Neutrophil (primary cell): ENCODE data around the gene RCN2.

ENCODE experiments used
- H3K27ac ChIP-seq: fragments of 200-600 bp; sonication (generic); 2 replicates; pipeline ENCODE4 v1.5.1; 2016; ENCODE audit warnings: mild to moderate bottlenecking, moderate library complexity
- H3K27me3 ChIP-seq: fragments of 200-600 bp; sonication (generic); 2 replicates; pipeline ENCODE4 v1.6.0; 2016; ENCODE audit warnings: mild to moderate bottlenecking
- H3K36me3 ChIP-seq: fragments of 200-600 bp; sonication (generic); 2 replicates; pipeline ENCODE4 v1.5.1; 2017
- H3K4me1 ChIP-seq, 2 experiments: fragments of 200-600 bp in 1 of 2; sonication (generic) in 1 of 2; 1 replicate in 1 of 2; 2 replicates in 1 of 2; pipeline versions ENCODE4 v1.5.1 to v1.6.1; 2013 to 2016; ENCODE audit warnings: low read depth in 1 of 2, low read length in 1 of 2, mild to moderate bottlenecking in 1 of 2, moderate library complexity in 1 of 2; ENCODE audit not compliant: control insufficient read depth in 1 of 2, insufficient read depth in 1 of 2
- H3K4me3 ChIP-seq, 2 experiments: fragments of 200-600 bp in 1 of 2; sonication (generic) in 1 of 2; 1 replicate in 1 of 2; 2 replicates in 1 of 2; pipeline ENCODE4 v1.5.1; 2013 to 2016; ENCODE audit warnings: low read depth in 1 of 2, low read length in 1 of 2, mild to moderate bottlenecking in 1 of 2, moderate library complexity in 1 of 2
- H3K9me3 ChIP-seq: fragments of 200-600 bp; sonication (generic); 2 replicates; pipeline ENCODE4 v1.5.1; 2016
- TF ChIP-seq, protein P1 (sequence below): fragments of 200-600 bp; sonication (generic); IDR thresholded peaks from 2 replicates; pipeline ENCODE4 v1.5.1; 2016; ENCODE audit warnings: antibody characterized with exemption

RCN2 gene

DNA sequence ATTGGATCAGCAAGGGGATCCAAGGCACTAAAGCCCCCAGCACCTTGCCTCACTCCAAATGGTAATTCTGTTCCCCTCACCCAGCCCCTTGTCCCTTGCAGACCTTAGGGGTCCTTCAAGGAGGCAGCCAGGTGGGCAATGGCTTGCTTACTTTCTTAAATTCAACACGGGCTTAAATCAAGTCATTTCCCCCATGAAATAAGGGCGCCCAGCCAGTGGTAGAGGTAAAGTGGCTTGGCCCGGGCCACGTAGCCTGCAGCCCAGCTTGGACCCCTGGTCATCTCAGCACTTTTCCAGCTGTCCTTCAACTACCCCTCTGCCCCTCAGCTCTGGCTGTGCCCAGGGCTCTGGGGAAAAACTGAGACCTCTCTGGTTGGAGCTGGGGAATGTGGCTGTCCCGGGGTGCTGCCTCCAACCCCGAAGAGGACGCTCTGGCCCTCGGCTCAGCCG is 64.6 kb downstream of the RCN2 start:
- Histone ChIP-seq H3K4me3 (peak overlapping the region; percentile 86 to 92), H3K27ac (peak overlapping the region; percentile 96), H3K9me3 (no peaks in the 10 kb centered on the region)

DNA sequence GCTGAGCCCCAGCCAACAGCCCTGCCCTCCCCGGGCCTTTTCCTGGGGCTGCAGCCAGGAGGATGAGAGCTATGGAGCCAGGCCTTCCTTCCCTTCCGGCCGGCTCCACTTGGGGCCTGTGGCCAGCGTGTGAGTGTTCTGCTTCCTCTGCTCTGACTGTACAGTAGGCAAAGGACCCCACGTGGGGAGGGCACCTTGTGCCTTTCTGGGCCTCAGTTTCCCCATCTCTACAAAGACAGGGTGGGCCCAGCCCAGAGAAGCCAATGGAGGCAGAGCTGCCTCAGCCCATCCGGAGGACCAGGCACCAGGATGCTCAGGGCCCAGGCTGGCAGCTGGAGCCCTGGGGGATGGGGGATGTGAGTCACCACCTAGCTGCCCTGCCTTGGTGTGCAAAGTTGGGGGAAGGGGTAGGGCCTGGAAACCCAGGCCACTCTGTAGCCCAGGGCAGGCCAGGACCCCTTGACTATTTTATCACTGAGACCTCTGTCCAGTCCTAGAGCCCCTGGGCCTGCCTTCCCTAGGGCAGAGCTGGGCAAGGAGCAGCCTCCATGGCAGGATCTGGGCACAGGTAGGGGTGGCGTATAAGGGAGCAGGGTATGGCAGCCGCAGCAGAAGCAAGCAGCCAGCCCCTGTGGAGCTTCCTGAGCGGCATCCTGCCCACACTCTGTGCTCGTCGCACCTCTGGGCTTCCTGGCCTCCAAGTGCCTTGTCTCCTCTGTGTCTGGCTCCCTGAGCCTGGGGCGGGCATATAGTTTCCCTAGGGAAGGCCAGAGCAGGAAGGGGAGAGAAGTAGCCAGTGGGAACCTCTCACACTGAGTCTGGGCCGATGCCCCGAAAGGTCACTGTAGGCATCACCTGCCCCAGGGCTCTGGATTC is 65.2 kb downstream of the RCN2 start:
- Histone ChIP-seq H3K27ac (peak overlapping the region; percentile 96), H3K27me3 (no peaks in the 10 kb centered on the region), H3K4me3 (peak overlapping the region; percentile 86 to 92)

More for the DNA sequence above, 64.6 kb downstream of the RCN2 start:
- no peaks in the 10 kb centered on the region for H3K27me3 ChIP-seq
- TF ChIP-seq, protein P1, sequence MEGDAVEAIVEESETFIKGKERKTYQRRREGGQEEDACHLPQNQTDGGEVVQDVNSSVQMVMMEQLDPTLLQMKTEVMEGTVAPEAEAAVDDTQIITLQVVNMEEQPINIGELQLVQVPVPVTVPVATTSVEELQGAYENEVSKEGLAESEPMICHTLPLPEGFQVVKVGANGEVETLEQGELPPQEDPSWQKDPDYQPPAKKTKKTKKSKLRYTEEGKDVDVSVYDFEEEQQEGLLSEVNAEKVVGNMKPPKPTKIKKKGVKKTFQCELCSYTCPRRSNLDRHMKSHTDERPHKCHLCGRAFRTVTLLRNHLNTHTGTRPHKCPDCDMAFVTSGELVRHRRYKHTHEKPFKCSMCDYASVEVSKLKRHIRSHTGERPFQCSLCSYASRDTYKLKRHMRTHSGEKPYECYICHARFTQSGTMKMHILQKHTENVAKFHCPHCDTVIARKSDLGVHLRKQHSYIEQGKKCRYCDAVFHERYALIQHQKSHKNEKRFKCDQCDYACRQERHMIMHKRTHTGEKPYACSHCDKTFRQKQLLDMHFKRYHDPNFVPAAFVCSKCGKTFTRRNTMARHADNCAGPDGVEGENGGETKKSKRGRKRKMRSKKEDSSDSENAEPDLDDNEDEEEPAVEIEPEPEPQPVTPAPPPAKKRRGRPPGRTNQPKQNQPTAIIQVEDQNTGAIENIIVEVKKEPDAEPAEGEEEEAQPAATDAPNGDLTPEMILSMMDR: no peak
- peaks cover 29% of the 10 kb centered on the region for H3K36me3 ChIP-seq
- peaks cover 86 to 94% of the 10 kb centered on the region in 2 experiments for H3K4me1 ChIP-seq

DNA sequence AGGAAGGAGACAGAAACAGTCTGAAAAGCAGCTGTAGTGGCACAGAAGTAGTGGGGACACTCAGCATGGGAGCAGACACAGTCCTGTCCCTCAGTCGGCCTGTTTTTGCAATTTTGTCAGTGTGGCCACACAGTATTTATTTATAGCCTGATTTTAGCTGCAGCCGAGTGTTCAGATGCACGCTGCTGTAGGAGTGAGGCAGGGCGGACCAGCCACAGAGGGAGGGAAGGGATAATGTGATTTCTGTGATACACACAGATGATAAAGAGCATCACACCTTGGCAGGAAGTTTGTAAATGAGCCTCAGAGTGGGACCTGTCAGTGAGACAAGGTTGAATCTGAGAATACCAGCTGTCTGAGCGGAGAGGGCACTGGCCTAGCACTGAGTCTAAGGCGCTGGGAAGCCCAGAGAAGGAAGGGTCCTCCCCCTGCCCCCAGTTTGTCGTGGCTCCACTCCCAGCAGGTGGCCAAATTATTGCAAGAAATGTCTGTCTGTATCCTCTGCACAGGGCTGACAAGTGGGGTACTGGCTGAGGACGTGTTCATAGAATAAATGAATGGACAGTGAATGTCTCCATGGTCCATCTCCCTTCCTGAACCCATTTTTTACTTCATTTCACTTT is 67.2 kb downstream of the RCN2 start:
- peaks cover 33% of the 10 kb centered on the region for H3K36me3 ChIP-seq
- TF ChIP-seq, protein P1: no peak
- peak overlapping the region in 1 of 2 experiments; percentile 86 for H3K4me3 ChIP-seq
- H3K9me3 ChIP-seq: no peaks in the 10 kb centered on the region
- H3K27ac ChIP-seq: peak overlapping the region; percentile 96
- H3K27me3 ChIP-seq: no peaks in the 10 kb centered on the region
- H3K4me1 ChIP-seq: peaks cover 86 to 94% of the 10 kb centered on the region in 2 experiments

More for the DNA sequence above, 65.2 kb downstream of the RCN2 start:
- Histone ChIP-seq H3K9me3 (no peaks in the 10 kb centered on the region), H3K36me3 (peaks cover 29% of the 10 kb centered on the region), H3K4me1 (peaks cover 86 to 94% of the 10 kb centered on the region in 2 experiments)
- TF ChIP-seq, protein P1: no peak

GRCh38 chr15:76999996-77000395 is 68.4 kb downstream of the RCN2 start:
- H3K36me3 ChIP-seq: peaks cover 33% of the 10 kb centered on the region
- H3K27ac ChIP-seq: peak overlapping the region; percentile 96
- peaks cover 86 to 94% of the 10 kb centered on the region in 2 experiments for H3K4me1 ChIP-seq
- TF ChIP-seq, protein P1: no peak
- H3K27me3 ChIP-seq: no peaks in the 10 kb centered on the region
- no peaks in the 10 kb centered on the region for H3K9me3 ChIP-seq
- H3K4me3 ChIP-seq: peak overlapping the region in 1 of 2 experiments; percentile 25

- Histone ChIP-seq H3K27me3 (no peaks in the 10 kb centered on the region), H3K36me3 (peaks cover 33% of the 10 kb centered on the region), H3K9me3 (no peaks in the 10 kb centered on the region), H3K27ac (peak overlapping the region; percentile 96), H3K4me3 (peak overlapping the region; percentile 28 to 44), H3K4me1 (peaks cover 99% of the 10 kb centered on the region in 2 experiments)
- TF ChIP-seq, protein P1: no peak
Observed at GRCh38 chr15:77001351-77001750, 69.8 kb downstream of the RCN2 start.
